H1 (cell line): ENCODE measurements around the gene ODC1. TPM values are rescaled to one million over a fixed set of nuclear protein-coding genes. Genes with fewer than 3 reads are reported as not detected.

ENCODE experiments used
- CREB1 ChIP-seq: IDR thresholded peaks from 2 replicates; pipeline ENCODE4 v1.6.1; 2012; ENCODE audit warnings: inconsistent platforms
- EGR1 ChIP-seq: IDR thresholded peaks from 2 replicates; pipeline ENCODE4 v1.6.1; 2011; ENCODE audit warnings: low read depth, low read length, borderline replicate concordance
- polyA plus RNA-seq, 7 experiments: library from polyadenylated mRNA; depleted of rRNA in 3 of 7; stranded (reverse) in 5 of 7; unstranded in 2 of 7; fragments of >200 nt in 5 of 7; fragments of 200-250 nt in 2 of 7; gene quantifications; 1 replicate in 5 of 7; 2 replicates in 1 of 7; 4 replicates in 1 of 7; pipeline versions ENCODE4 v1.2.1 to v1.2.3, GENCODE V29; 2011 to 2013; ENCODE audit warnings: missing spikeins in 2 of 7, mixed read lengths in 2 of 7
- total RNA-seq: library from RNA; stranded (reverse); fragmentation: NEBNext Ultra II Directional; extraction: Animal tissue kit (Norgen Biotek cat#: 25700); gene quantifications from 2 replicates; pipeline ENCODE4 v1.2.1, GENCODE V29; 2021

Gene ODC1
- total and polyA plus RNA-seq, 2 of the 8 experiments (the other 6 are each of a cell fraction or from before 2014, with no cell fraction given), result 57.2 to 76.7 TPM

DNA sequence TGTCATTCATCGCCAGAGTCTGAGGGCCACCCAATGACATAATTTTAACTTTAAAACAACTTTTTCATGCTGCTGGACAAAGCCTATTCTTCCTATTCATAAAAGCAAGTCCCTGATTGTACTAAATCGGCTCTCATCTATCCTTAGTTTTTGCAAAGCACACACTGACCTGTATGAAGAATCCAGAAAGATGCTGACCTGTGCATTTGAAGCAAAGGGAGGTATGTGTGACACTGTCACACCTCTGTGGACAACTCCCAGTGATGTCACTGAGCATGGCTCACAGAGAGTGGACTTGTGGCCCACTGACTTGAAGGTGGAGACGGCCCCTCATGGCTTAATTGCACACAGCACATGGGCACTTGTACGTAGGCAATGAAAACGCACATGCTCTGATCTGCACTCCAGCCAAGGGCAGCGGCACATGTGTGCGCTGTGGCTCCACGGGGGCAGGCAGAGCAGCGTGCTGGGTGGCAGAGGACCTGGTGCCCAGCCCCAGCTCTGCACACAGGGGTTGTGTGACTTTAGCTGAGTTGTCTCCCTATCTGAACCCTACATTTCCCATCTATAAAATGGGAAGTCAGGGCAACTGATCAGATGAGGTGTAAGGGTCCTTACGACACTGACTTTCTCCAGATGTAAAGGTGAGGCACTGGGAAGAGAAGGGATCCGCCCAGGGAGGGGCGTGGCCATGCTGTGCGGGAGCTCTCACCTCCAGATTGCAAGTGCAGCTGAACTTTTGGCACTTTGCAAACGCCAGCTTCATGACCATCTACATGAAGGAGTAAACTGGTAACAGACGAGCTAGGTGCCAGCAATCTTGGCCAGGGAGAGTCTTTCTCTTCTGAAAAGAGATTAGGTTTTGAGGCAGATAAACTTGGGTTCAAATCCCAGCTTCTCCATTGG, 14.3 kb upstream of the ODC1 start (continued):
- TF ChIP-seq EGR1 (no peak), CREB1 (no peak)
